ENCODE measurements around the gene C20orf202.

DNA sequence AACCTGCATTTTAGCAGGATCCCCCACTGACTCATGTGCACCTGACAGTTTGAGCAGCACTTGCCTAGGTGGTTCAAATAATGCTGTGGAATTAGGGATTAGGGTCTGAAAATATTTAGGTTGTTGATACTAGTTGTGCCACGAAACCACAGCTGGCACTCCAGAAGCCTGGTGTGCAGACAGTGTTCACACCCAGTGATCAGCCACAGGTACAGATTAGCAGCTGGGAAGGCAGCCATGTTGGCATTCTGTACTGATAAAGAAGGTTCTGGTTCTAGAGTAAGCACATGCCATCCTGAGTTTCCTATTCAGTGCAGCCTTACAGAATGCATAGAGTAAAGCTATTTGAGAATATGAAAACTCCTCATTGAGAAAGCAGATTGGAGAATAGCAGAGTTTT is 48.6 kb upstream of the C20orf202 start:
- TF ChIP-seq, protein P1, sequence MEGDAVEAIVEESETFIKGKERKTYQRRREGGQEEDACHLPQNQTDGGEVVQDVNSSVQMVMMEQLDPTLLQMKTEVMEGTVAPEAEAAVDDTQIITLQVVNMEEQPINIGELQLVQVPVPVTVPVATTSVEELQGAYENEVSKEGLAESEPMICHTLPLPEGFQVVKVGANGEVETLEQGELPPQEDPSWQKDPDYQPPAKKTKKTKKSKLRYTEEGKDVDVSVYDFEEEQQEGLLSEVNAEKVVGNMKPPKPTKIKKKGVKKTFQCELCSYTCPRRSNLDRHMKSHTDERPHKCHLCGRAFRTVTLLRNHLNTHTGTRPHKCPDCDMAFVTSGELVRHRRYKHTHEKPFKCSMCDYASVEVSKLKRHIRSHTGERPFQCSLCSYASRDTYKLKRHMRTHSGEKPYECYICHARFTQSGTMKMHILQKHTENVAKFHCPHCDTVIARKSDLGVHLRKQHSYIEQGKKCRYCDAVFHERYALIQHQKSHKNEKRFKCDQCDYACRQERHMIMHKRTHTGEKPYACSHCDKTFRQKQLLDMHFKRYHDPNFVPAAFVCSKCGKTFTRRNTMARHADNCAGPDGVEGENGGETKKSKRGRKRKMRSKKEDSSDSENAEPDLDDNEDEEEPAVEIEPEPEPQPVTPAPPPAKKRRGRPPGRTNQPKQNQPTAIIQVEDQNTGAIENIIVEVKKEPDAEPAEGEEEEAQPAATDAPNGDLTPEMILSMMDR (IDR thresholded peaks at IDR 0.05; ENCODE audit: borderline replicate concordance, extremely low read depth, low read length, poor library complexity, severe bottlenecking) = no peak
- no peak for TF ChIP-seq EZH2 (IDR thresholded peaks at IDR 0.05; ENCODE audit: borderline replicate concordance, low read depth, low read length, severe bottlenecking)

Data from DND-41 (cell line).